GM10266 (cell line): ENCODE measurements around the gene HOXB8.

Source experiments
- DNase-seq: peaks from one replicate; pipeline ENCODE4 v3.0.0; 2012; ENCODE audit errors: extremely low spot score
- CTCF ChIP-seq: IDR thresholded peaks from 2 replicates; pipeline ENCODE4 v1.5.1; 2012; ENCODE audit warnings: mild to moderate bottlenecking, low read depth; ENCODE audit not compliant: control insufficient read depth, insufficient read depth; ENCODE audit errors: missing control alignments

The HOXB8 gene

DNA sequence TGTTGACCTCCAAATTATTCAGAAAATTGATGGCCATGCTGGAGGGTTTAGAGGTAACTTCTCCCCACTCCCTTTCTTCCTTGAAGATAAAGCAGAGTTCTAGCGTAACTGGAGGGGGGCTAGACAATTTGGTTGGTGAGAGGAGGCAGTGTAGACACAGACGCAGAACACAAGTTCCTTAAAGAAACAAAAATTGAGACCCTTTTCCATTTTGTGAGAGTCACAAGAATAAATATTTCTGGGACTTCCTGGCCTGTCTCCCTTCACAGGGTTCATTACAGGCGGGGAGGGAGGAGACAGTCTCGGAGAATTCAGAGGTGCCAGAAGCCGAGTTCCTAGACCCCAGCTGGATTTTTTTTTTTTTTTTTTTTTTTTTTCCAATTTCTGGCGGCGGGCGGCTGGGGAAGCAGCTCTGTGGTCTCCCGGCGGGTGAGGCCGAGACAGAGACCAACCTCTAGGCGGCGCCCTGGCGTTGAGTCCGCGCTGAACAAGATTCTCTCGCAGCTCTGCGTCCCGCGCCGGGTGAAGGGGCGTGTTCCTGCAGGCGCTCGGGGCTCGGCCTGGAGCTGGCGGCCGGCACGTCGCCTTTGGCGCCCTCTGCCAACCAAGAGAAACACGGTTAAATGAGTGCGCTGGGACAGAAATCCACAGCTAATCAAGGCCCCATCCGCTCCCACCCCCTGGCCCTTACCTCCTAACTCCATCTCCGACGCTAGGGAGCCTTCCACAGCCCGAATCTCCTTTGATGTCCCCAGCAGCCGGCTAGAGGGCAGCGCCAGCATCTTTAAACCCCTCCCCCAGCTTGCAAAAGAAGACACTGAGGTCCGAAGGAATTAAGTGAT lies 21.3 kb upstream of the HOXB8 start:
- TF ChIP-seq CTCF = peak; percentile 74
- DNase-seq = peak; percentile 86

- no peak for DNase-seq
- TF ChIP-seq CTCF = no peak
These were observed 19.6 kb upstream of the HOXB8 start for GRCh38 chr17:48634493-48635208.

DNA sequence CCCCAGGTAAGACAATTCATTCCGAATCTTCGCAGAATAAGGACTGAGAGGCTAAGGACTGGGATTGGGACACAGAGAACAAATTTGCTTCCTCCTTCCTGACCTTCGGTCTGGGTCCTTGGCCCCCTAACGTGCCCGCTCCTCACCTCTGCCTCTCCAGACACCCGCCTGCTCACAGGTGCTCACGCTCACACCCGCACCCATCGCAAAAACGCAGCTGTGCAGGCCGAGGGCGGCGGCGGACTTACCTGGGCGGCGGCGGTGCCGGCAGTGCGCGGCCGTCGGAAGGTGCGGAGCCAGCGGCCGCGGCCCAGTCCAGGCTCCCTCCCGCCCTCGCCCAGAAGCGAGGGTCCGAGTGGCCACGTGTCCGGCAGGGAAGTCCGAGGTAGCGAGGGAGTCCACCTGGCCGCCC lies 18.2 kb upstream of the HOXB8 start:
- DNase-seq = no peak

DNA sequence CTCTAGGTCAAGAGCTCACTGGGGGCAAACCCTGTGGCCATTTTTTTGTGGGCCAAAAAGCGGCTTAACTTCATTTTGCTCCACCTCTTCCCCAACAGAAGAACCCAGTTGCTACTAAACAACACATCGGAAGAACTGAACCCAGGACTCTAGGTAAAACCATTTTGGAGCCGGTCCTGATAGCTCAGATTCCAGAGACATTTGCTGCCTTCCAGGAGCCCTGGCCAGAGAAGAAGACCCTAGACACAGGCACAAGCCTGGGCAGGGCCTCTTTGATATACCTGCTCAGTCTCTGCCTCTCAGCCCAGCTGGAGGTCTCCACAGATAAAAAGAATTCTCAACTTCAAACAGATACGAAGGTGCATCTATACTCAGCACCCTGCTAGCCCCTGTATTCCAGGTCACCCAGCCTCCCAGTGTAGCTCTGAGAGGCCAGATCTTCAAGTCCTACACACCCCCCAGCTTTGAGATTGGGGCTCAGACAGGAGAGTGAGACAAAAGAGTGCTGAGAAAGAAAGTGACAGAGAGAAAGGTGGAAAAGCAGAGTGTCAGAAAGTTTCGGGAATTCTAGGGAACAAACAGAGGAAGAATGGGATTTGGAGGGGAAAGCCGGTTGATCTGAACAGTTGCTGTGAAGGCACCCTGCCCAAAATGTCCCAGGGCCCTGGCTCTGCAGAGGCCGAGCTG lies 17.6 kb upstream of the HOXB8 start:
- no peak for DNase-seq
- TF ChIP-seq CTCF = no peak

More for the DNA sequence above, 18.2 kb upstream of the HOXB8 start:
- TF ChIP-seq CTCF = no peak

GRCh38 chr17:48631693-48632578 lies 16.8 kb upstream of the HOXB8 start:
- no peak for TF ChIP-seq CTCF
- DNase-seq = no peak

GRCh38 chr17:48630925-48631692 lies 16.0 kb upstream of the HOXB8 start:
- no peak for DNase-seq
- TF ChIP-seq CTCF = no peak
